OCI-LY7 (cell line): ENCODE measurements around the gene OSBP. TPM values are rescaled to one million over a fixed set of nuclear protein-coding genes. Genes with fewer than 3 reads are reported as not detected.

Experiments used
- BruUV-seq: library from RNA; stranded (reverse); fragments of 400-500 nt; replicated peaks from 2 replicates; lab custom pipeline; 2021; lab: Mats Ljungman, UMichigan
- CTCF ChIA-PET: fragments of 300-600 bp; sonication (Branson Sonifier 250); formaldehyde crosslinking; loops from one replicate; lab custom pipeline; 2022; ENCODE audit warnings: antibody characterized with exemption; ENCODE audit not compliant: unreplicated experiment; lab: Charles Lee
- POLR2A ChIA-PET: fragments of 300-600 bp; sonication (Branson Sonifier 250); formaldehyde crosslinking; loops from one replicate; lab custom pipeline; 2022; ENCODE audit warnings: antibody characterized with exemption; lab: Charles Lee
- DNase-seq: peaks from one replicate; pipeline ENCODE4 v3.0.0-alpha.2; 2015; ENCODE audit warnings: low spot score
- H2AFZ ChIP-seq: fragments of 200-600 bp; sonication (generic), shearing (Covaris generic); 2 replicates; pipeline ENCODE4 v1.6.1; 2014; ENCODE audit warnings: mild to moderate bottlenecking, antibody characterized with exemption, low read length, moderate library complexity
- H3K27ac ChIP-seq: fragments of 200-600 bp; sonication (generic); 2 replicates; pipeline ENCODE4 v1.5.1; 2014; ENCODE audit warnings: mixed run types, low read depth, mild to moderate bottlenecking, moderate library complexity, low read length, inconsistent platforms; ENCODE audit not compliant: poor library complexity, severe bottlenecking
- H3K36me3 ChIP-seq: fragments of 200-600 bp; sonication (generic); 2 replicates; pipeline ENCODE4 v1.6.1; 2014; ENCODE audit warnings: mild to moderate bottlenecking, antibody characterized with exemption, low read length, moderate library complexity, mixed read lengths; ENCODE audit not compliant: insufficient read depth
- H3K4me1 ChIP-seq: fragments of 200-600 bp; sonication (generic); 2 replicates; pipeline ENCODE4 v1.5.1; 2014; ENCODE audit warnings: mild to moderate bottlenecking, low read length; ENCODE audit not compliant: insufficient read depth, poor library complexity, severe bottlenecking
- H3K4me2 ChIP-seq: fragments of 200-600 bp; sonication (generic); 2 replicates; pipeline ENCODE4 v1.6.1; 2014; ENCODE audit warnings: mild to moderate bottlenecking, low read length
- H3K4me3 ChIP-seq: fragments of 200-600 bp; sonication (generic); 2 replicates; pipeline ENCODE4 v1.5.1; 2014; ENCODE audit warnings: mild to moderate bottlenecking, low read depth, low read length; ENCODE audit not compliant: poor library complexity, severe bottlenecking
- H3K79me2 ChIP-seq: fragments of 200-600 bp; sonication (generic); 2 replicates; pipeline ENCODE4 v1.6.1; 2016; ENCODE audit warnings: low read depth, mild to moderate bottlenecking, low read length, moderate library complexity, mixed read lengths; ENCODE audit not compliant: insufficient read depth
- H3K9me2 ChIP-seq: fragments of 200-600 bp; sonication (generic); 2 replicates; pipeline ENCODE4 v1.6.1; 2016; ENCODE audit warnings: mild to moderate bottlenecking, low read length, mixed read lengths; ENCODE audit not compliant: insufficient read depth
- H3K9me3 ChIP-seq: fragments of 200-600 bp; sonication (generic); 2 replicates; pipeline ENCODE4 v1.6.1; 2014; ENCODE audit warnings: mild to moderate bottlenecking, mixed run types, low read length, mixed read lengths
- H4K20me1 ChIP-seq: fragments of 200-600 bp; sonication (generic); 2 replicates; pipeline ENCODE4 v1.6.1; 2014; ENCODE audit warnings: mild to moderate bottlenecking, antibody characterized with exemption, low read length, moderate library complexity, mixed read lengths; ENCODE audit not compliant: insufficient read depth
- CTCF ChIP-seq: fragments of 200-600 bp; sonication (generic); conservative IDR thresholded peaks from 2 replicates; pipeline ENCODE4 v1.5.1; 2014; ENCODE audit warnings: mild to moderate bottlenecking, antibody characterized with exemption, low read length, moderate library complexity, mixed read lengths
- EZH2phosphoT487 ChIP-seq: fragments of 200-600 bp; sonication (generic); IDR thresholded peaks from 2 replicates; pipeline ENCODE4 v1.6.1; 2018; ENCODE audit warnings: low read depth, borderline replicate concordance, mild to moderate bottlenecking, mixed run types, antibody characterized with exemption, low read length, moderate library complexity, mixed read lengths
- intact Hi-C: fragments of 100-400 bp; cut with micrococcal nuclease; formaldehyde crosslinking; loops from one replicate; pipeline ENCODE4 v1.10.0; 2022; ENCODE audit not compliant: unreplicated experiment
- total RNA-seq, 2 experiments: library from RNA; depleted of rRNA in 1 of 2; stranded (reverse); fragments of >200 nt in 1 of 2; shearing (Covaris generic) in 1 of 2; gene quantifications; 2 replicates each; pipeline ENCODE4 v1.2.3, GENCODE V29; 2014 to 2022

The OSBP gene
- total RNA-seq, 2 experiments from 2014 or later: 19.2 to 44.6 TPM

DNA sequence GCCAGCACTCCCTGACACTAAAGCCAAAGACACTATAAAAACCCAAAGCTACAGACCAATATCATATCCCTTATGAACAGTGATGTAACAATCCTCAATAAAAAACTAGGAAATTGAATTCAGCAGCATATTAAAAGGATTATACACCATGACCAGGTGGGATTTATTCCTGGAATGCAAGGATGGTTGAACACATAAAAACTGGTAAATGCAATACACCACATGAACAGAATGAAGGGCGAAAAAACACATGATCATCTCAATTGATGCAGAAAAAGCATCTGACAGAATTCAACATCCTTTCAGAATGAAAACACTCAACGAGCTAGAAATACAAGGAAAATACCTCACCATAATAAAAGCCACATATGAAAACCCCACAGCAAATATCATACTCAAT, 31.3 kb downstream of the OSBP start:
- H2AFZ ChIP-seq: no peak overlapping the region
- no TSS peak for BruUV-seq
- ChIA-PET CTCF (no interaction called here), POLR2A (interaction anchor here (0.6 to 1.1 kb wide), 3 partner anchors 8 to 54 kb away, joined by 4 to 6 read pairs (median 5); no protein-coding TSS in a partner anchor)
- H3K4me3 ChIP-seq: no peak overlapping the region
- no peak overlapping the region for H3K27ac ChIP-seq
- peaks cover 92% of the 10 kb centered on the region for H3K36me3 ChIP-seq
- H3K9me3 ChIP-seq: peaks cover 9% of the 10 kb centered on the region
- no peak for TF ChIP-seq CTCF
- no peak for TF ChIP-seq EZH2phosphoT487
- H3K79me2 ChIP-seq: no peaks in the 10 kb centered on the region
- no peak overlapping the region for H3K4me2 ChIP-seq
- intact Hi-C loops: no loop called here
- H3K4me1 ChIP-seq: no peaks in the 10 kb centered on the region
- H4K20me1 ChIP-seq: no peaks in the 10 kb centered on the region
- no peaks in the 10 kb centered on the region for H3K9me2 ChIP-seq
- DNase-seq: no peak

DNA sequence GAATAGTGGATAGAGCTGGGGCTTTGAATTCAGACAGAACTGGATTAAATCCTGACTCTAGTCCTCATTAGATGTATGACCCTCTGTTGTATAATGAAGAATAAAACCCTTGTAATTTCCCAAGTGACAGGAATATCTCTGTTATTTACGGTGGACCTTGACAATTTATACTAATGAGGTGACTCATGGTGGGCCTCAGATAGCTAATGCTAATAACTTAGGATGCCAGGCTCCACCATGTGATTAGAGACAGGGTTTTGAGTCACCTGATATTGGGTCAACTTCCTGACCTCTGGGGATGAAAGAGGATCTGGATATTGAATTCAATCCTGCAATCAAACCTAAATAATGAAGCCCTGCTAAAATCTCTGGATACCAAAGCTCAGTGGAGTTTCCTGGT, 33.6 kb downstream of the OSBP start:
- POLR2A ChIA-PET: interaction anchor here (0.7 to 0.8 kb wide), 2 partner anchors 10 to 34 kb away, joined by 3 read pairs; partner anchors contain the start of gene OSBP
- Histone ChIP-seq H3K9me2 (no peaks in the 10 kb centered on the region), H3K4me3 (no peak overlapping the region), H4K20me1 (no peaks in the 10 kb centered on the region), H3K4me2 (no peak overlapping the region), H2AFZ (no peak overlapping the region), H3K79me2 (no peaks in the 10 kb centered on the region), H3K9me3 (peaks cover 9% of the 10 kb centered on the region), H3K4me1 (no peaks in the 10 kb centered on the region), H3K36me3 (peaks cover 95% of the 10 kb centered on the region), H3K27ac (no peak overlapping the region)
- intact Hi-C loops: no loop called here
- CTCF ChIA-PET: no interaction called here
- no peak for DNase-seq
- no TSS peak for BruUV-seq
- TF ChIP-seq CTCF (no peak), EZH2phosphoT487 (no peak)

- Histone ChIP-seq H3K9me3 (no peaks in the 10 kb centered on the region), H3K4me3 (no peak overlapping the region)
These were observed 37.2 kb downstream of the OSBP start for GRCh38 chr11:59578369-59578768.

More at GRCh38 chr11:59578369-59578768, 37.2 kb downstream of the OSBP start:
- no peaks in the 10 kb centered on the region for H3K9me2 ChIP-seq
- no peak for DNase-seq
- no peak overlapping the region for H2AFZ ChIP-seq
- peaks cover 98% of the 10 kb centered on the region for H3K36me3 ChIP-seq
- BruUV-seq: no TSS peak
- no peak overlapping the region for H3K27ac ChIP-seq
- intact Hi-C loops: loop anchor here (5.0 kb wide), 1 partner anchor 34 kb away; no protein-coding TSS in a partner anchor
- TF ChIP-seq CTCF (no peak), EZH2phosphoT487 (no peak)
- no peaks in the 10 kb centered on the region for H4K20me1 ChIP-seq
- no peaks in the 10 kb centered on the region for H3K4me1 ChIP-seq
- no peaks in the 10 kb centered on the region for H3K79me2 ChIP-seq
- no peak overlapping the region for H3K4me2 ChIP-seq
- CTCF ChIA-PET: no interaction called here
- POLR2A ChIA-PET: no interaction called here
